ENCODE results near the gene GAD2. TPM values are rescaled to one million over a fixed set of nuclear protein-coding genes. Genes with fewer than 3 reads are reported as not detected.

The GAD2 gene
- total RNA-seq, 1 donor from 2014 or later, result not detected

DNA sequence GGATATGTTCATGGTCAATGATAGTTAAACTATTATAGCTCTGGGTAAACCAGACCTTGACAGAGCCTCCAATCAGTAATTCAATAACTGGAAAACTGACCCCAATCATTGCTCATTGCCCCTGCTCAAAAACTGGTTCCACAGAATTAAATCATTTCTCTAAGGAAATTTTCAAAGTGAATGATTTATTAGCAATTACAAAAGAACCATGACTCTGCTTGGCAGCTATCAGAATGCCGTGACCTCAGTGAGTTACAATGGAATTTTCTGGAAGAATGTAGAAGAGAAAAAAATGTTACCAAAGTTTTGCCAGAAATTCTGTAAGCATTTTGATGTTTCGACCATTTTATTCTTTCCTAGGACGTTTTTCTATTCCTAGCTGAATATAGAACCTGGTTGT is 114.8 kb downstream of the GAD2 start:
- no peak overlapping the region for H3K27ac ChIP-seq
- no peaks in the 10 kb centered on the region for H3K27me3 ChIP-seq
- DNase-seq (ENCODE audit: extremely low spot score in 2 of 2), result no peak
- peaks cover 7% of the 10 kb centered on the region for H3K4me1 ChIP-seq
- intact Hi-C loops (cut with DNase I), result loop anchor here (10.0 kb wide), 1 partner anchor 223 kb away; no protein-coding TSS in a partner anchor
- no peaks in the 10 kb centered on the region for H3K9me3 ChIP-seq
- TF ChIP-seq POLR2AphosphoS5 (IDR thresholded peaks at IDR 0.05; ENCODE audit: insufficient read depth in 1 of 2, low read depth in 1 of 2), result no peak
- TF ChIP-seq POLR2A (IDR thresholded peaks at IDR 0.05), result no peak
- H3K36me3 ChIP-seq, result no peaks in the 10 kb centered on the region
- no peak overlapping the region for H3K4me3 ChIP-seq

DNA sequence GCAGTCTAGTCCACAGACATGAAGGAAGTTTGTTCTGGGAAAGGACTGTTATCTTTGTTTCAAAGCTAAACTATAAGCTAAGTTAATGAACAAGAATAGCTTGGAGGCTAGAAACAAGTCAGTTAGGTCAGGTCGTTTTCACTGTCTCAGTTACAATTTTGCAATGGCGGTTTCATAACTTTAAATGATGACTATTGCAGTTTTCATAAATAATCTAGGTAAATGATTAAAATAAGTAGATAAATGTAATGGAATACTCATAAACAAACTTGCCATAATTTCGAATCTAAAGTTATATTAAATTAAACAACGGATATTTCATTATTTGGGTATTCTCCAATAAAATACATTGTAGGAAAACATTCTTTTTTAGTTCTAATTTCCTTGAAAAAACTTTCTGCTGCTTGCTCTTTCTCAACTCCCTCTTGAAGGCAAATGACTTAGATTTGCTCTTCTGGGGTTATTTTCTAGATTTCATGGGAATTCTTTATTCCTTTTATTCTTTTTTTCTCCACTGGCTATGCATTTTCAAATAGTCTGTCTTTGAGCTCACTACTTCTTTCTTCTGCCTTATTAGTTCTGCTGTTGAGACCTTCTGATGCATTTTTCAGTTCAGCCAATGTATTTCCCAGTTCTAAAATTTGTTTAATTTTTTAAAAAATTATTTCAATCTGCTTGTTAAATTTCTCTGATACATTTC is 117.8 kb downstream of the GAD2 start:
- Histone ChIP-seq H3K27me3 (no peaks in the 10 kb centered on the region), H3K9me3 (no peaks in the 10 kb centered on the region), H3K27ac (no peak overlapping the region), H3K4me3 (no peak overlapping the region), H3K36me3 (no peaks in the 10 kb centered on the region), H3K4me1 (peaks cover 7% of the 10 kb centered on the region)
- no peak for DNase-seq (ENCODE audit: extremely low spot score in 2 of 2)
- intact Hi-C loops (cut with DNase I), result loop anchor here (10.0 kb wide), 1 partner anchor 220 kb away; no protein-coding TSS in a partner anchor
- TF ChIP-seq POLR2A (IDR thresholded peaks at IDR 0.05) (no peak), POLR2AphosphoS5 (IDR thresholded peaks at IDR 0.05; ENCODE audit: insufficient read depth in 1 of 2, low read depth in 1 of 2) (no peak)
- TF ChIP-seq, protein P1, sequence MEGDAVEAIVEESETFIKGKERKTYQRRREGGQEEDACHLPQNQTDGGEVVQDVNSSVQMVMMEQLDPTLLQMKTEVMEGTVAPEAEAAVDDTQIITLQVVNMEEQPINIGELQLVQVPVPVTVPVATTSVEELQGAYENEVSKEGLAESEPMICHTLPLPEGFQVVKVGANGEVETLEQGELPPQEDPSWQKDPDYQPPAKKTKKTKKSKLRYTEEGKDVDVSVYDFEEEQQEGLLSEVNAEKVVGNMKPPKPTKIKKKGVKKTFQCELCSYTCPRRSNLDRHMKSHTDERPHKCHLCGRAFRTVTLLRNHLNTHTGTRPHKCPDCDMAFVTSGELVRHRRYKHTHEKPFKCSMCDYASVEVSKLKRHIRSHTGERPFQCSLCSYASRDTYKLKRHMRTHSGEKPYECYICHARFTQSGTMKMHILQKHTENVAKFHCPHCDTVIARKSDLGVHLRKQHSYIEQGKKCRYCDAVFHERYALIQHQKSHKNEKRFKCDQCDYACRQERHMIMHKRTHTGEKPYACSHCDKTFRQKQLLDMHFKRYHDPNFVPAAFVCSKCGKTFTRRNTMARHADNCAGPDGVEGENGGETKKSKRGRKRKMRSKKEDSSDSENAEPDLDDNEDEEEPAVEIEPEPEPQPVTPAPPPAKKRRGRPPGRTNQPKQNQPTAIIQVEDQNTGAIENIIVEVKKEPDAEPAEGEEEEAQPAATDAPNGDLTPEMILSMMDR (IDR thresholded peaks at IDR 0.05), result no peak

DNA sequence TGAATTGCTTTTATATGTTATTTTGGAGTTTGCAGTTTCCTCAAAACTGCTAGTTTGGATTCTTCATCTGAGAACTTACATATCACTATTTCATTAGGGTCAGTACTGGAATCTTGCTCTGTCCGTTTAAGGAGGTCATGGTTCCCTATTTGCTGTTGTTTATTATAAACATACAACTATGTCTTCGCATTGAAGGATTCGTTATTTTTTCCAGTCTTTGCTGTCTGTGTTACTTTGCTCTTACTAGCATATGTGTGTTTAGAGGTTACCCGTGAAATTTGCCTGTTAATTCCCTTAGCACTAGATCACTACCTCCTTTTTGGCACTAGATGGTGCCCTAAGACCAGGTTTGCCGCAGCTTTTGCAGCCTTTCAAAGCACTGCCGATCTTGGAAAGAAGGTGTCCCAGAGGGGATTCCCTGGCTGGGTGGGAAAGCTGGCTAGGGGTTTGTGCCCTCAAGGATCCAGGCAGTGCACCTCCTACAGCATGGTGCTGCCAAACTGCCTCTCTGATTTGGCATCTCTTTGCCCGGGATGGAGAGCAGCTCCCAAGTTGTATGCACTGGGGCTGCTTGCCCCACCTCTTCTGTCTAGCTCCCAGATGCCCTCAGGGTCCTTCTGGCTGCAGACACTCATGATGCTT is 118.5 kb downstream of the GAD2 start:
- TF ChIP-seq POLR2AphosphoS5 (IDR thresholded peaks at IDR 0.05; ENCODE audit: insufficient read depth in 1 of 2, low read depth in 1 of 2), result no peak
- TF ChIP-seq, protein P1 (IDR thresholded peaks at IDR 0.05), result peak; percentile 15 to 69 (median 58)
- no peaks in the 10 kb centered on the region for H3K27me3 ChIP-seq
- DNase-seq (ENCODE audit: extremely low spot score in 2 of 2), result no peak
- intact Hi-C loops (cut with DNase I), result loop anchor here (10.0 kb wide), 1 partner anchor 220 kb away; no protein-coding TSS in a partner anchor
- H3K9me3 ChIP-seq, result no peaks in the 10 kb centered on the region
- no peak overlapping the region for H3K4me3 ChIP-seq
- H3K36me3 ChIP-seq, result no peaks in the 10 kb centered on the region
- H3K4me1 ChIP-seq, result peaks cover 7% of the 10 kb centered on the region
- no peak overlapping the region for H3K27ac ChIP-seq

DNA sequence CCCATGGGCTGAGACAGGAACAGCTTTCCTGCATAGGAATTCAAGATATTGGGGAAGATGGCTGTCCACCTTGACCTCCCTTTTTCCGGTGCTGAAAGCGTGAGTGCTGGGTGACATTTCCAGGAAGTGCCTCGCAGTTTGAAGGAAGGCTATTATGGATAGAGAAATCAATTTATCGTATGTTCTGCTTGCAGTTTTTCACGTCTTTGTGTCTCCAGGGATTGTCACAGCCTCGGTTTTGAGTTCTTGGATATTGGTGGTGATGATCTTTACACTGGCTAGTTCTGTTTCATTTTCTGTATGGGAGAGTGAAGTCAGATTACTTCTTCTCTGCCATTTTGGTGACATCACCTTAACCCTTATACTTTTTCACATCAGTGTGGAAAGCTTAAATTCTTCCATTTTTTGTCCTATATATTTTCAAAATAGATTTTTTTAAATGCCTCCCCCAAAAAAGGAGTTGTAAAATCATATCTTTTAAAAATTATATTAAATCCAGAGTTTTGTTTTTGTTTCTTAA is 119.1 kb downstream of the GAD2 start:
- no peak for DNase-seq (ENCODE audit: extremely low spot score in 2 of 2)
- TF ChIP-seq POLR2A (IDR thresholded peaks at IDR 0.05) (no peak), POLR2AphosphoS5 (IDR thresholded peaks at IDR 0.05; ENCODE audit: insufficient read depth in 1 of 2, low read depth in 1 of 2) (no peak)
- TF ChIP-seq, protein P1 (IDR thresholded peaks at IDR 0.05), result no peak
- Histone ChIP-seq H3K4me3 (no peak overlapping the region), H3K9me3 (no peaks in the 10 kb centered on the region), H3K27me3 (no peaks in the 10 kb centered on the region), H3K4me1 (peaks cover 7% of the 10 kb centered on the region), H3K36me3 (no peaks in the 10 kb centered on the region), H3K27ac (no peak overlapping the region)
- intact Hi-C loops (cut with DNase I), result loop anchor here (10.0 kb wide), 1 partner anchor 219 kb away; no protein-coding TSS in a partner anchor

DNA sequence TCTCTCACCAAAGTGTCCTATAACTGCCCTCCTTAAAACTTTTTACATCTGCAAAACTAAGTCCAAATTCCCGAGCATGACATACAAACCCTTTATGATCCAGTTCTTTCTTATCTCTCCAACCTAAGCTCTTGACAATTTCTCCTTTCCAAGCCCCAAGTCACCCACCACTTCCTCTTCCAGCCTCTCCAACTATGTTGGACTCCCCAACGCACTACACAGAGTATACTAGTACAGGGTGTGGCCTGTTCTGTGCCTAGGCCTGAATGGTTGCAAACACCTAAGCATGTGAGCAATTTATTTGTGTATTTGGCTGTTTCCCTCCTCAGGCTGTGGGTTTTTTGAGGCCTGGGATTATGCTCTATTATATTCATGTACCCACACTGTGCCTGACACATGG is 120.4 kb downstream of the GAD2 start:
- H3K9me3 ChIP-seq, result no peaks in the 10 kb centered on the region
- H3K4me3 ChIP-seq, result no peak overlapping the region
- H3K4me1 ChIP-seq, result peaks cover 4% of the 10 kb centered on the region
- H3K27me3 ChIP-seq, result no peaks in the 10 kb centered on the region
- intact Hi-C loops (cut with DNase I), result loop anchor here (10.0 kb wide), 1 partner anchor 218 kb away; no protein-coding TSS in a partner anchor
- no peak for DNase-seq (ENCODE audit: extremely low spot score in 2 of 2)
- no peak overlapping the region for H3K27ac ChIP-seq
- TF ChIP-seq, protein P1 (IDR thresholded peaks at IDR 0.05), result no peak
- TF ChIP-seq POLR2AphosphoS5 (IDR thresholded peaks at IDR 0.05; ENCODE audit: insufficient read depth in 1 of 2, low read depth in 1 of 2) (no peak), POLR2A (IDR thresholded peaks at IDR 0.05) (no peak)
- H3K36me3 ChIP-seq, result no peaks in the 10 kb centered on the region
